K562 (cell line): ENCODE data around the gene FRMD4B. TPM values are rescaled to one million over a fixed set of nuclear protein-coding genes. Genes with fewer than 3 reads are reported as not detected.
A peak's percentile ranks its signal among the peaks of the same experiment; 100 is the strongest.

ENCODE experiments used
- ATAC-seq: fragments of 200-7000 bp; cut with Tn5 transposase; 3 replicates; pipeline ENCODE4 v1.9.1; 2020; ENCODE audit warnings: moderate library complexity
- BruUV-seq: library from RNA; stranded (reverse); fragments of 400-500 nt; replicated peaks from 2 replicates; lab custom pipeline; 2021; lab: Mats Ljungman, UMichigan
- CTCF ChIA-PET: fragments of 300-600 bp; formaldehyde crosslinking; extraction: SDS; loops from one replicate; lab custom pipeline; 2021; ENCODE audit warnings: low intra/inter-chr PET ratio; lab: Yijun Ruan, JAX
- POLR2A ChIA-PET: fragments of 300-600, 350-650 bp; sonication (Branson Sonifier 250); formaldehyde crosslinking; extraction: SDS; loops from one replicate; lab custom pipeline; 2021; ENCODE audit warnings: antibody characterized with exemption, inconsistent platforms; lab: Yijun Ruan, JAX
- DNase-seq, 4 experiments: peaks; one replicate each; pipeline versions ENCODE4 v3.0.0 to v3.0.0-alpha.2; 2011 to 2018; ENCODE audit warnings: low spot score in 3 of 4, mixed read lengths in 3 of 4; ENCODE audit errors: extremely low read depth in 1 of 4
- FAIRE-seq: peaks from 2 replicates; lab custom pipeline; 2011; peaks lifted over from hg19 to GRCh38; lab: Jason Lieb, UNC
- H2AFZ ChIP-seq: 2 replicates; pipeline ENCODE4 v1.6.0; 2011; ENCODE audit warnings: low read depth, low read length, control low read depth, inconsistent platforms
- H3K27ac ChIP-seq: fragments of 200-600 bp; 3 replicates; pipeline ENCODE4 v1.8.0; 2011; ENCODE audit warnings: low read depth, mild to moderate bottlenecking, control low read depth, inconsistent platforms, low read length, moderate library complexity, mixed read lengths; ENCODE audit errors: extremely low read depth
- H3K27me3 ChIP-seq, 2 experiments: fragments of 300-600 bp in 1 of 2; 2 replicates in 1 of 2; 3 replicates in 1 of 2; pipeline versions ENCODE4 v1.6.0 to v1.8.0; 2011; ENCODE audit warnings: inconsistent platforms in 2 of 2, low read length in 2 of 2, mild to moderate bottlenecking in 1 of 2, mixed read lengths in 1 of 2, moderate library complexity in 1 of 2; ENCODE audit not compliant: control insufficient read depth in 2 of 2, insufficient read depth in 2 of 2
- H3K36me3 ChIP-seq: fragments of 300-600 bp; 3 replicates; pipeline ENCODE4 v1.8.0; 2011; ENCODE audit warnings: mild to moderate bottlenecking, low read length, inconsistent platforms; ENCODE audit not compliant: control insufficient read depth, insufficient read depth
- H3K4me1 ChIP-seq, 2 experiments: fragments of 200-600 bp in 1 of 2; replicated peaks in 1 of 2; 2 replicates in 1 of 2; 3 replicates in 1 of 2; pipeline versions ENCODE4 v1.5.1 to v1.8.0; 2011; ENCODE audit warnings: inconsistent platforms in 2 of 2, low read length in 2 of 2, mild to moderate bottlenecking in 1 of 2, mixed read lengths in 1 of 2, moderate library complexity in 1 of 2; ENCODE audit not compliant: control insufficient read depth in 2 of 2, insufficient read depth in 2 of 2
- H3K4me2 ChIP-seq: 2 replicates; pipeline ENCODE4 v1.6.1; 2011; ENCODE audit warnings: low read length, control low read depth, inconsistent platforms, mixed read lengths; ENCODE audit not compliant: insufficient read depth
- H3K4me3 ChIP-seq: fragments of 200-600 bp; sonication (generic), shearing (Covaris generic); 2 replicates; pipeline ENCODE4 v1.5.1; 2016; ENCODE audit warnings: control low read depth, inconsistent platforms
- H3K79me2 ChIP-seq: fragments of 200-600 bp; 3 replicates; pipeline ENCODE4 v1.8.0; 2011; ENCODE audit warnings: low read length, inconsistent platforms; ENCODE audit not compliant: control insufficient read depth, insufficient read depth
- H3K9ac ChIP-seq, 2 experiments: 2 replicates each; pipeline versions ENCODE4 v1.6.0 to v1.6.1; 2011; ENCODE audit warnings: low read depth in 2 of 2, low read length in 2 of 2, control low read depth in 1 of 2, inconsistent platforms in 1 of 2, mild to moderate bottlenecking in 1 of 2, mixed read lengths in 1 of 2; ENCODE audit not compliant: insufficient read depth in 1 of 2
- H3K9me1 ChIP-seq: one replicate; pipeline ENCODE4 v1.6.0; 2011; ENCODE audit warnings: inconsistent platforms, mild to moderate bottlenecking, low read length, moderate library complexity; ENCODE audit not compliant: control insufficient read depth, insufficient read depth
- H3K9me3 ChIP-seq: replicated peaks from 2 replicates; pipeline ENCODE4 v1.5.1; 2011; ENCODE audit warnings: low read depth, low read length, inconsistent platforms; ENCODE audit not compliant: control insufficient read depth, insufficient read depth
- H4K20me1 ChIP-seq: replicated peaks from 2 replicates; pipeline ENCODE4 v1.6.1; 2011; ENCODE audit warnings: low read length, inconsistent platforms, mixed read lengths; ENCODE audit not compliant: control insufficient read depth, insufficient read depth
- BCL6 ChIP-seq: fragments of 250-450 bp; sonication (Bioruptor Pico); IDR thresholded peaks from 2 replicates; pipeline ENCODE4 v1.4.0; 2020
- CBX8 ChIP-seq: fragments of 200-600 bp; sonication (generic); IDR thresholded peaks from 2 replicates; pipeline ENCODE4 v1.6.1; 2012; ENCODE audit warnings: borderline replicate concordance, mixed run types, low read depth, mild to moderate bottlenecking, moderate library complexity, mixed read lengths, low read length, control low read depth, inconsistent platforms; ENCODE audit not compliant: poor library complexity, severe bottlenecking; ENCODE audit errors: extremely low read depth
- E2F8 ChIP-seq: fragments of 450-650 bp; IDR thresholded peaks from 2 replicates; pipeline ENCODE4 v1.7.1; 2018; ENCODE audit warnings: mild to moderate bottlenecking, low read depth; ENCODE audit not compliant: partially characterized antibody
- GATA2 ChIP-seq: sonication (generic); formaldehyde crosslinking; IDR thresholded peaks from 2 replicates; pipeline ENCODE4 v1.4.0; 2020; ENCODE audit warnings: mild to moderate bottlenecking, missing genetic modification reagents
- JUND ChIP-seq, 2 experiments: IDR thresholded peaks; 2 replicates in 1 of 2; 3 replicates in 1 of 2; pipeline ENCODE4 v1.6.1; 2011; ENCODE audit warnings: borderline replicate concordance in 2 of 2, low read depth in 2 of 2, low read length in 2 of 2, improper control_type of control experiment in 1 of 2, missing biosample characterization in 1 of 2, missing genetic modification characterization in 1 of 2, missing genetic modification reagents in 1 of 2
- MEIS2 ChIP-seq: fragments of 450-650 bp; IDR thresholded peaks from 2 replicates; pipeline ENCODE4 v1.6.1; 2014; ENCODE audit warnings: mild to moderate bottlenecking; ENCODE audit not compliant: partially characterized antibody
- POLR3A ChIP-seq: IDR thresholded peaks from 2 replicates; pipeline ENCODE4 v1.6.1; 2011; ENCODE audit warnings: borderline replicate concordance, mild to moderate bottlenecking, moderate library complexity; ENCODE audit not compliant: insufficient read length, insufficient read depth; ENCODE audit errors: extremely low read depth
- SAFB ChIP-seq: fragments of 200-400 bp; formaldehyde crosslinking; IDR thresholded peaks from 2 replicates; pipeline ENCODE4 v1.6.1; 2017; ENCODE audit warnings: low read depth, low read length, borderline replicate concordance
- SRF ChIP-seq, 2 experiments: fragments of 250-450, 450-650 bp in 1 of 2; sonication (Bioruptor Pico) in 1 of 2; sonication (generic) in 1 of 2; formaldehyde crosslinking; IDR thresholded peaks; 2 replicates each; pipeline versions ENCODE4 v1.5.0 to v1.5.1; 2020 to 2022; ENCODE audit warnings: mild to moderate bottlenecking in 1 of 2, missing genetic modification reagents in 1 of 2
- TAF7 ChIP-seq: fragments of 450-650 bp; IDR thresholded peaks from 2 replicates; pipeline ENCODE4 v1.6.1; 2016; ENCODE audit warnings: missing genetic modification characterization, missing compliant biosample characterization
- ZBTB33 ChIP-seq: sonication (generic); formaldehyde crosslinking; IDR thresholded peaks from 2 replicates; pipeline ENCODE4 v1.8.1; 2023; ENCODE audit warnings: mild to moderate bottlenecking, missing genetic modification reagents
- ZNF165 ChIP-seq: fragments of 250-450 bp; sonication (Bioruptor Pico); IDR thresholded peaks from 2 replicates; pipeline ENCODE4 v1.4.0; 2020; ENCODE audit warnings: borderline replicate concordance
- ZNF263 ChIP-seq: sonication (generic); formaldehyde crosslinking; IDR thresholded peaks from 2 replicates; pipeline ENCODE4 v1.8.0; 2022; ENCODE audit warnings: mild to moderate bottlenecking, missing genetic modification reagents, borderline replicate concordance
- ZNF347 ChIP-seq: fragments of 450-650 bp; formaldehyde crosslinking; IDR thresholded peaks from 2 replicates; pipeline ENCODE4 v1.4.0; 2020; ENCODE audit warnings: low read depth, mild to moderate bottlenecking, moderate library complexity
- ZNF778 ChIP-seq: fragments of 450-650 bp; formaldehyde crosslinking; IDR thresholded peaks from 2 replicates; pipeline ENCODE4 v1.4.0; 2020; ENCODE audit warnings: mild to moderate bottlenecking, moderate library complexity
- ZNF785 ChIP-seq: fragments of 250-450 bp; sonication (Bioruptor Pico); IDR thresholded peaks from 2 replicates; pipeline ENCODE4 v1.4.0; 2020; ENCODE audit warnings: mild to moderate bottlenecking
- WGBS: fragments of 100-300 bp; shearing (Covaris generic); methylation state at CpG from one replicate; pipeline ENCODE4 v1.1.6; 2016; ENCODE audit warnings: low coverage, mixed read lengths; ENCODE audit not compliant: insufficient coverage; ENCODE audit errors: missing lambda C conversion rate; 5-methylcytosine and 5-hydroxymethylcytosine counted together
- in situ Hi-C: fragments of 300-500 bp; cut with MboI; formaldehyde crosslinking; loops from 4 replicates; pipeline ENCODE4 v1.15.0; 2018; ENCODE audit warnings: inconsistent platforms, mixed read lengths
- intact Hi-C: fragments of 100-400 bp; cut with micrococcal nuclease; formaldehyde crosslinking; loops from 2 replicates; pipeline ENCODE4 v1.14.2; 2022
- polyA plus RNA-seq, 8 experiments: library from polyadenylated mRNA; depleted of rRNA in 4 of 8; stranded (reverse) in 5 of 8; unstranded in 3 of 8; fragments of >200 nt; fragmentation: Nextera tagmentation in 2 of 8; fragmentation: Illumina TruSeq in 1 of 8; extraction: Ambion mirVana in 2 of 8; extraction: Trizol in 1 of 8; gene quantifications; 2 replicates each; pipeline versions ENCODE4 v1.2.1 to v1.2.3, GENCODE V29; 2011 to 2014; ENCODE audit warnings: inconsistent platforms in 1 of 8, missing spikeins in 1 of 8
- total RNA-seq, 7 experiments: library from RNA; depleted of rRNA in 6 of 7; stranded (reverse); fragments of >200 nt in 6 of 7; fragmentation: Illumina TruSeq in 2 of 7; extraction: Trizol in 2 of 7; gene quantifications; 2 replicates each; pipeline versions ENCODE4 v1.2.1 to v1.2.3, GENCODE V29; 2011 to 2021; ENCODE audit warnings: low replicate concordance in 1 of 7

Gene FRMD4B
- total and polyA plus RNA-seq, 9 of the 15 experiments (the other 6 are each of a cell fraction or from before 2014, with no cell fraction given) = 0.03 to 0.09 (median 0.04) TPM; not detected in 3

- Histone ChIP-seq H4K20me1 (no peaks in the 10 kb centered on the region), H3K9me1 (no peaks in the 10 kb centered on the region), H3K4me1 (no peaks in the 10 kb centered on the region; a peak in 1 of 5 replicates), H3K27ac (no peak overlapping the region), H3K4me2 (no peak overlapping the region), H3K79me2 (no peaks in the 10 kb centered on the region), H3K9ac (no peak overlapping the region), H3K36me3 (no peaks in the 10 kb centered on the region), H3K4me3 (no peak overlapping the region), H3K9me3 (no peaks in the 10 kb centered on the region), H3K27me3 (no peaks in the 10 kb centered on the region; a peak in 1 of 5 replicates), H2AFZ (no peak overlapping the region)
- no peak for FAIRE-seq
- no peak for ATAC-seq
- no TSS peak for BruUV-seq
- in situ Hi-C loops (no loop called here), intact Hi-C loops (no loop called here)
- CTCF ChIA-PET = no interaction called here
- 4% methylated on average over 2 of the region's 3 CpGs for WGBS
- peak in 1 of 4 experiments; percentile 5 for DNase-seq
- POLR2A ChIA-PET = interaction anchor here (1.0 kb wide), 1 partner anchor 14 kb away, joined by 3 read pairs; no protein-coding TSS in a partner anchor
- TF ChIP-seq TAF7 (tag) = no peak
- TF ChIP-seq MEIS2 = peak; percentile 10
- TF ChIP-seq GATA2 = no peak
- no peak for TF ChIP-seq ZBTB33 (CRISPR knock-in tag)
- TF ChIP-seq E2F8 = no peak
- no peak for TF ChIP-seq ZNF347 (CRISPR knock-in tag)
- TF ChIP-seq CBX8 = no peak
- TF ChIP-seq POLR3A = no peak
- no peak for TF ChIP-seq ZNF165
- TF ChIP-seq ZNF785 = no peak
- no peak for TF ChIP-seq ZNF263 (CRISPR knock-in tag)
- TF ChIP-seq BCL6 = no peak
- TF ChIP-seq ZNF778 (CRISPR knock-in tag) = no peak
- TF ChIP-seq JUND (IDR thresholded peaks at IDR 0.05; ENCODE audit: borderline replicate concordance, low read depth, low read length) = peak; percentile 77; the same call in 1 of the 2 replicates
- TF ChIP-seq JUND (tag; IDR thresholded peaks at IDR 0.05; ENCODE audit: borderline replicate concordance, low read depth, low read length) = peak; percentile 82; the same call in 2 of the 3 replicates
- TF ChIP-seq SAFB = no peak
- TF ChIP-seq SRF (CRISPR knock-in tag; IDR thresholded peaks at IDR 0.05) = peak in 1 of 2 experiments; percentile 82; a peak in 2 of 4 replicates
Observed at GRCh38 chr3:69212411-69213160, 173.3 kb downstream of the FRMD4B start.
